Activated CD8-positive, alpha-beta memory T cell treated with anti-CD3 and anti-CD28 coated beads for 1 hour (primary cell): ENCODE measurements around the gene TOR1AIP2.

Experiments
- DNase-seq, 2 donors: peaks; one replicate each; pipeline ENCODE4 v3.0.0-alpha.2; 2020; ENCODE audit warnings: low read depth in 1 of 2; ENCODE audit errors: extremely low read depth in 1 of 2

Gene TOR1AIP2

GRCh38 chr1:179877586-179878265 is at the start of gene TOR1AIP2:
TSS of gene TOR1AIP2 (minus strand) at chr1:179877803. CDS start at chr1:179852665, 25,138 bp downstream.
- peak; percentile 55 to 84 for DNase-seq

GRCh38 chr1:179926850-179927205 is 49.2 kb upstream of the TOR1AIP2 start:
- DNase-seq, result no peak

GRCh38 chr1:179925922-179926849 is 48.6 kb upstream of the TOR1AIP2 start:
- no peak for DNase-seq

- no peak for DNase-seq
These were observed 47.7 kb upstream of the TOR1AIP2 start for GRCh38 chr1:179925302-179925701.

- DNase-seq, result no peak
These were observed 46.7 kb upstream of the TOR1AIP2 start for GRCh38 chr1:179924268-179924667.

- DNase-seq, result no peak
These were observed 45.4 kb upstream of the TOR1AIP2 start for GRCh38 chr1:179923029-179923428.

GRCh38 chr1:179921981-179922872 is 44.6 kb upstream of the TOR1AIP2 start:
- no peak for DNase-seq

- no peak for DNase-seq
These were observed 43.9 kb upstream of the TOR1AIP2 start for GRCh38 chr1:179921472-179921871.

- no peak for DNase-seq
These were observed 40.2 kb upstream of the TOR1AIP2 start for GRCh38 chr1:179917601-179918429.

- no peak for DNase-seq
These were observed 34.2 kb upstream of the TOR1AIP2 start for GRCh38 chr1:179911812-179912211.

GRCh38 chr1:179910934-179911333 is 33.3 kb upstream of the TOR1AIP2 start:
- no peak for DNase-seq

GRCh38 chr1:179889589-179889988 is 12.0 kb upstream of the TOR1AIP2 start:
- no peak for DNase-seq

- DNase-seq, result no peak
These were observed 10.5 kb upstream of the TOR1AIP2 start for GRCh38 chr1:179888071-179888470.

- DNase-seq, result peak; percentile 11 to 48
These were observed 6.1 kb upstream of the TOR1AIP2 start for GRCh38 chr1:179883745-179884138.

GRCh38 chr1:179883040-179883744 is 5.6 kb upstream of the TOR1AIP2 start:
- DNase-seq, result no peak

- DNase-seq, result peak; percentile 92 to 94
These were observed 4.8 kb upstream of the TOR1AIP2 start, which contains the start of gene TOR1AIP1 for GRCh38 chr1:179882253-179883039. TSS of gene TOR1AIP1 (plus strand) at chr1:179882285. CDS start at chr1:179882503, 218 bp downstream.

- no peak for DNase-seq
These were observed 4.1 kb upstream of the TOR1AIP2 start for GRCh38 chr1:179881642-179882252.

GRCh38 chr1:179879797-179880196 is 2.2 kb upstream of the TOR1AIP2 start:
- DNase-seq, result no peak
